NCI-H69 (cell line): ENCODE data around the gene CACNA1C.

Experiments used
- DNase-seq: peaks from one replicate; lab custom pipeline; 2025; lab: John Stamatoyannopoulos, UW

CACNA1C gene

DNA sequence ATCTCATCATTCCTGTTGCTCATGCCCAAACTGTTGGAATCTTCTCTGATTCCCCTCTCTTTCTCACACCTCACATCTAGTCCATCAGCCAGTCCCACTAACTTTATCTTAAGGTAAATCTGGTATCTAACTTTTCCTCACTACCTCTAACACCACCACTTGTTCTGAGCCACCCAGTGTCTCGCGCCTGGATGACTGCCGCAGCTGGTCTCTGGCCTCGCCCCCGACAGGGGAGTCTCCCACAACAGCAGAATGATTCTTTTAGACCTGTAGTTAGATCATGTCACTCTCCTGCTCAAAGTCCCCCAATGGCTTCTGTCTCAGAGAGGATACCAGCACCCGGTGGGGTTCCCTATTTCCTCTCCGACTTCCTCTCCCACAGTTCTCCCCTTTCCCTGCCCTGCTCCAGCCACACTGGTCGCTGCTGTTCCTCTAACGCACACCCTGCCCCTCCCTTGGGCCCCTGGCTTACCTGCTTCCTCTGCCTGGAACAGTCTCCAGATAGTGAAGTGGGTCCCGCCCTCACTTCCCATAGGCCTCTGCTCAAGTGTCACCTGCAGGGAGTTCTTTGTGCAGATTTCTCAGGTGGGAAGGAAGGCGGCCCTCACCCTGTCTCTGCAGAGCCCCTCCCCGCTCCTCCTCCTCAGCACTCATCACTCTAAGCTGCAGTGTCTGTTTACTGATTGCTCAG lies 403.5 kb downstream of the CACNA1C start:
- DNase-seq = no peak

DNA sequence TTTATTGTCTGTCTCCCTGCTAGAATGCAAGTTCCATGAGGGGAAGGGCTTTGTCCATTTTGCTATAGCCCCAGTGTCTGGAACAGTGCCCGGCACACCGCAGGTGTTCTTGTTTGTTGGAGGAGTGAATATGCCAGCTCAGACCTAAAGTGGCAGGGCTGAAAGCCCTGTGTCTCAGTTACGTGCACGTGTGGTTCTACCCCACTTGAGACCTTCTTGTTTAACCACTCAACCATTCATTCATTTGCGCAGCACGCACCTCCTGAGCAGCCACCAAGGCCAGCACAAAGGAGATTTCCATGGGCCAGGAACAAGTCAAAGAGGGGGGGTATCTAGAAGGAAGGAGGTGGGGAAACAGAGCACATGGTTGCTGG lies 404.0 kb downstream of the CACNA1C start:
- DNase-seq = peak; percentile 71

DNA sequence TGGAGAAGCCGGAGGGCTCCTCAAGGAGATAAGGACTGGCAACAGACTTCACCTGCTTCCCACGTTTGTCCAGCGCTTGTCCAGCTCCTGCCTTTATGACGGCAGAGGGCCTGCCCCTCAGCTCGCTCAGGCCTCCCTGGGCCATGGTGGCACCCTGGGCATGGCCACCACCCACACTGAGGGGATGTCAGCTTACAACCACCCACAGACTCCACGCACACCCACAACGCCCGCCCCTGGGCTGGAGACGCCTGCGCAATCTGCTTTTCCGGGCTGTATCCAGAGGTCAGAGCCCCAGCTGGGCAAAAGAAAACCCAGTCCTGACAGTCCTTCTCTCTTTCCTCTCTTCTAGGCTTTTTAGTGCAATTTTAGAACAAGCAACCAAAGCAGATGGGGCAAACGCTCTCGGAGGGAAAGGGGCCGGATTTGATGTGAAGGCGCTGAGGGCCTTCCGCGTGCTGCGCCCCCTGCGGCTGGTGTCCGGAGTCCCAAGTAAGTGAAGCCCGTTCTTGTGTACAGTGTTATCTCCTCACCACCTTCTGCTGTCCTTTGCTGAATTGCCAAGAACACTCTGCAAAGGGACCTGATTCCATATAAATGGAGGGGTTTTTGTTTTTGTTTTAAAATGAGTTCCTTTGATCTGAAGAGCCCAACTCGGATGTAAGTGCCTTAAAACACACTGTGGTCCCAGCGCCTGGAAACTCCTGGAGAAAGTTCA lies 404.6 kb downstream of the CACNA1C start:
- no peak for DNase-seq

DNA sequence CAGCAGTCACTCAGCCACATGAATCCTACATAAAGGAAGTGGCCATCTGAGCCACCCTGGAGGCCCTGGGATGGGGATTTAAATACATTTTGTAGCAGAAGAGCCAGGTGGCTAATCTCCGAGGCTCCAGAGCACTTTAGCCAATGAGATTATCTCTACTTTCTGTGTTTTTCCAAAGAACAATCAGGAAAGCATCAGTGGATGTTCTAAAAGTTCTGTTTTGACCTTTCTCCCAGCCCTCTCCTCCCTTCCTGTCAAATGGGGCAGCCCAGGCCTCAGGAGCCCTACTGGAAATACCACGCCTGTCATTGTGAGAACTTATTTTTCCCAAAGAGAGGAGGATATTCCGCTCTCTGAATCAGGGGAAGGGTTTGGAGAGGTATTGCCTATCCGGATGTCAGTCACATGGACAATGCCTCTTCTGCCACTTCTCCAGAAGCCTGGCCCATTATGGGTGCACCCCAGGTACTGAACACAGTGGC lies 405.2 kb downstream of the CACNA1C start:
- no peak for DNase-seq

DNA sequence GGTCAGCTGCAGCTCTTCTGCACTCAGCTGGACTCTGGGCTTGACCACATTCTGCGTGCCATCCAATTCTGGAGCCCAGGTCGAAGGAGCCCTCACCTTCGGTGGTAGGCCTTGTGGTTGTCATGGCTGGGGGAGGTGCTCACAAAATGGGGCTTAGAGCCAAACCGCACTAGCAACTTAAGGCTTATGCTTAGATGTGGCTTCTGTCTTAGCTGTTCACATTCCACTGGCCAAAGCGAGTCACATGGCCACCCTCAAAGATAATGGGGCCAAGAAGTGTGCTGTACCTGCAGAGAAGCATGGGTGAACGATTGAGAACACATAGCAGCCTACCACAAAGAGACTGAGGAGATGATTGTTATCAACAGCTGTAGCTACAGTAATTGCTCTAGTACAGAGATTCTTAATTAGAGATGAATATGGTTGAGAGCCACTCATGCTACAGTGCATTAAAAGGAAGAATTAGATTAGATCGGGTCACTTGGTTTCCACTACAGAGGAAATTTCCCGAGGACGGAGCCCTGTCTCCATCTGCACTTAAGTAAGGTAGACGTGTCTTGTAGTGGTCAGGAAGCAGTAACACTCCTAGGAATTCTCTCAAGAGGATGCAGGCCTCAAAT lies 407.4 kb downstream of the CACNA1C start:
- no peak for DNase-seq

DNA sequence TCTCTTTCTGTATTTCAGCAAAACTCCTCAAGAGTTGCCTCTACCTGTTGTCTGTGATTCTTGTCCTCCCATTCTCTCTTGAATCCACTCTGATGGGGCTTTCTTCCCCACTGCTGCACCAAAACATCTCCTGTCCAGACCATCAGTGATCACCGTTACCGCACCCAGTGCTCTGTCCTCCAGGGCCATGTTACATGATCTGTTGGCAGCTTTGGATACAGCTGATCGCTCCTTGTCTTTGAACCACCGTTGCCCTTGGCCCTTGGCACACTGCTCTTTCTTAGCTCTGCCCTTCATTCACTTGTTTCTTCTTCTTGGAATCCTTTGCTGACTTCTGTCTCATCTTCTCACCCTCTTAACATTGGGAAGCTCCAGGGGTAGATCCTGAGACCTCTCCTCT lies 408.3 kb downstream of the CACNA1C start:
- no peak for DNase-seq

DNA sequence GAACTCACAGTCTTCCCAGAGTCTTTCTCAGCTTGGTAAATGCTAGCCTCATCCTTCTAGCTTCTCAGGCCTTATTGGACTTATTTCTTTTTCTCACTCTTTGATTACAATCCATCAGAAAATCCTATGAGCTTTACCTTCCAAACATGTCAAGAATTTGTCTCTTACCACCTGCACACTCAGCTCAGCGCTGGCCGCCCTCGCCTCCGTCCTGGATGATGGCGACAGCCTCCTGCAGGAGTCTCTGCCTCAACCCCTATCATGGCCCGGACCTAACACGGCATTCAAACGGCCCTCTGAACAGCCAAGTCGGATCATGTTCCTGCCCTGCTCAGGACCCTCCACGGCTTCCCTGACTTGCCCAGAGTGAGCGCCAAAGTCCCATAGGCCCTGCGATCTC lies 408.9 kb downstream of the CACNA1C start:
- DNase-seq = no peak

DNA sequence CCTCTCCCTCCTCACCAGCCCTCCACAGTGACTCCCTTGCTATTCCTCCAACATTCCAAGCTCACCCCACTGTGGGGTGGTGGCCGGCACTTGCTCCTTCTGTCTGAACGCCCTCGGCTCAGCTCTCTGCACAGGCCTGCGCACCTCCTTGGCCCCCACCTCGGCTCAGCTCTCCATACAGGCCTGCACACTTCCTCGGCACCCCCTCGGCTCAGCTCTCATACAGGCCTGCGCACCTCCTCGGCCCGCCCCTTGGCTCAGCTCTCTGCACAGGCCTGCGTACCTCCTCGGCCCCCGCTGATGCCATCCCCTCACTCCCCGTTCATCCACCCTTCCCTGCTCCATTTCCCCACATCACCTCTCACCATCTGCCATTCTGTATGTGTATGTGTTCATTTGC lies 409.3 kb downstream of the CACNA1C start:
- DNase-seq = no peak

DNA sequence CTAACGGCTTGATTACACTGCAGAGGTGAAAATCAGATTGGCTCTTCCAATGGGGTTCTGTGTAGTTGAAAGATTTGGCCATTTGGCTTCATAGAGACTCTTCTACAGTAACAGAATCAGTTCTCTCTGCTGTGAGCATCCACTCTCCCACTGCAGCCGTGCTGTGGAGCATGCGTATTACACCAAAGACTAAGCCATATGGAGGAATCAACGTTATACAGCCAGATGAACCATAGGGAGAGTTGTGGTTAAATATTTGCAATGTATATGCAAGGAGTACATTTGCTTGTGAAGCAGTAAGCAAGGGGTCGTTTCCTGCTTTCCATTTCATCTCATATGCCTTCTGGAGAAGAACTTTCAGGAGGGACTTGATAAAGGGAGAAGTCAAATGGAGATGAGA lies 410.9 kb downstream of the CACNA1C start:
- no peak for DNase-seq

DNA sequence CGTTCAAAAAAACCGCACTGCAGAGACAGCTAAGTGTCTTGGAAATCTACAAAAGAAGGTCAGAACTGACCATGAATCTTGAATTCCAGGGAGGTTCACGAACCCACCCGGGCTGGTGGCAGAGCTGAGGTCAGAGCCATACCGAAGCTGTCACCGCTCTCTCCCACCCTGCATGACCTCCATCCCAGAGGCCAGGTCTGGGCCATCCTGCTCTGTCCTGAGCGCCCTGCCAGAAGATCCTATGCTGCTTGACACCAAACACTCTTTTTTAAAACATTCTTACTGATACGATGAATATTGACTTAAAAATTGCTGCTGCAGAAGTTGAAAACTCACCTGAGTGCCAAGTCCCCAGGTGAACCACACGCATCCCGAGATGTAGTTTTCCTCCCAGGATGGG lies 412.9 kb downstream of the CACNA1C start:
- no peak for DNase-seq

DNA sequence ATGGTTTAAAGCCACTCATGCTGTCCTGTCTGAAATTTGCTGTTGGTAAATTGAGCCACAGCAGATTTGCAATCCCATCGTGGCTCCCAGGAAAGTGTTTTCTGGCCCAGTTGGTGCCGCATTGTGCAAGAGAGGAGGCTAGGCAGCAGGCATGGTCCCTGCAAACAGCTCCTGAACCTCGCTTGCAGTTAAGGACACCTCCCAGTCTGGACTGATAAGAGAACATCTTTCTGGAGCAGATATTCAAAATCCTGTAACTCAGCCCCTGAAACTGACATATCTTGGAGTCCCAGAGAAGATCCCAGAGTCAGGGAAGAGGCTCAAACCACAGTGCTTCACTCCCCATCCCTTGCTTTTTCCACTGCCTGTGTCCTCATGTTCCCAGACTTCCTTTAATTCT lies 413.4 kb downstream of the CACNA1C start:
- no peak for DNase-seq

DNA sequence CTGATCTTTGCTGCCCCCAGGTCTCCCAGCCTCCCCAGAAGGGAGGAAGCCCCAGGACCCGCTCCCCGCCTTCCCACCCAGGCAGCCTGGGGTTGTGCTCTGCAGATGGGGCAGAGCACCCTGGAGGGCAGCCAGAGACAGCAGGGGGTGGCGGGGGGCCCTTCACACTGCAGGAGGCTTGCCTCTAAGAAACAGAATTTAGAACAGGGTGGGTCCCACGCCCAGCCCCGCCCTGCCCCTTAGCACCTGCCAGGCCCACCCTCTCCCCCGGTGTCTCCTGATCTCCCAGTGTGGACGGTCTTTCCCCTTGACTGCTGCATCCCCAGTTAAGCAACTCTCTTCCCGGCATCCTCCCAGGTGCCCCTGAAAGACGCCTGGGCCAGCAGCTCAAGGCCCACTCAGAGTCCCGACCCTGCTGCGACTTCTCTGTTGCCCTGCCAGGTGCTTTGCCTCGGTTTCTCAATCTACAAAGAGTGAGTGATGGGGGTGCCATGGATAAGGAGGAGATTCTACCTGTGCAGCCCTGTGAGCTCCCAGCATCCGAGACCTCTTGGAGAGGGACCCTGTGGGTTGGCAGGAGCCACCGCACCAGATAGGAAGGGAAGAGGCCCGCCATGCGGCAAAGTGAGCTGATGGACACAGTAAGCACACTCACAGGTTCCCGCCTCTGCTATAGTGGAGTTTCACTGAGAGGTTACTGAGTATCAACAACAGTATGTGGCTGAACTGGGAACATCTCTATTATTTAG lies 414.8 kb downstream of the CACNA1C start:
- DNase-seq = no peak

DNA sequence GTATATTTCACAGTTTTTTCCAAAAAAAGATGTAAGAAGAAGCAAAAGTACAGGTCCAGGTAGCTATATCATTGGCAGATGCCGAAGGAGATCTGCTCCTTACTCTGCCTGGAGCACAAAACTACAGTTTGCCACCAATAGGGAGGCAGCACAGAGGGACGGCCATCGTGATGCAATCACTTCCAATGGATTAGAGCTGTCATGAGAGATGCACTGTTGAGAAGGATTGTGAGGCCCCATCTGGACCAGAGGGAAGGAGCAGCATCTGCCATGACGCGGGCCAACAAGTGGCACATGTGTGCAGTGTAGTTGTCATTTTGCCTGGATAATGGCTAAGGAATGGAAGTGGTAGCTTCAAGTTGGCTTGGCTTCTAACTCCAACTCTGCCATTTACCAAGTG lies 423.2 kb downstream of the CACNA1C start:
- DNase-seq = no peak

DNA sequence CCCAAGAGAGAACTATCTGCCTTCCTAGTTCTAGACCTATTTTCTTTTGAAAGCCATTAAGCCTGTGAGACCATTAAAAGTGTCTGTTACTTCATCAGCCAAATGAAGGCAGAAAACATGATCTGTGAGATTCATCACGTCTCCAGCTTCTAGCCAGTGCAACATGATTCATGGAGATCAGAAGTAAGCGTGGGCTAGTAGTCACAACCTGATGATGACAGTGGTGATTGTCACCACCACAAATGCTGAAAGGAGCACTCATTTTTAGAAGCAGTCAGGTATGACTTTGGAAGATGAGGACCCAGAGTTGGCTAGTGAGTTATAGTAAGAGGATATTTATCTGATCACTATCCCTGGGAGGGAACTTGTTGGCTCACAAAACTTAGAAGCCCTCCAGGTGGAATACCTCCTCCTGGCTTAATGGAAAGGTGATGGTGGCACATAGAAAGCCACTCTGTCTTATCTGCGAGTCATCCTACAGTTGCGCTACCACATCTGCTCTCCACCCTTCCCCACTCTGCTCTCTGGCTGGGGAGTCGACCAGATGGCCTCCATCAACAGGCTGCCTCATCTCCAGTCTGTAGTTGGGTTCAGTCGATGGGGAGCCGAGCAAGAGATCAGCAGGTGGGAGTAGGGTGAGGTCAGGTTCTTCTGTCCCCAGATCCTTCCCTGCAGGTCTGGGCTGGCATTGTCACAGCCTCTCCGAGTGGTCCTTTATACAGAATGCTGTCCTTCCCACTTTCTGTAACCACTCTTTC lies 424.4 kb downstream of the CACNA1C start:
- no peak for DNase-seq

DNA sequence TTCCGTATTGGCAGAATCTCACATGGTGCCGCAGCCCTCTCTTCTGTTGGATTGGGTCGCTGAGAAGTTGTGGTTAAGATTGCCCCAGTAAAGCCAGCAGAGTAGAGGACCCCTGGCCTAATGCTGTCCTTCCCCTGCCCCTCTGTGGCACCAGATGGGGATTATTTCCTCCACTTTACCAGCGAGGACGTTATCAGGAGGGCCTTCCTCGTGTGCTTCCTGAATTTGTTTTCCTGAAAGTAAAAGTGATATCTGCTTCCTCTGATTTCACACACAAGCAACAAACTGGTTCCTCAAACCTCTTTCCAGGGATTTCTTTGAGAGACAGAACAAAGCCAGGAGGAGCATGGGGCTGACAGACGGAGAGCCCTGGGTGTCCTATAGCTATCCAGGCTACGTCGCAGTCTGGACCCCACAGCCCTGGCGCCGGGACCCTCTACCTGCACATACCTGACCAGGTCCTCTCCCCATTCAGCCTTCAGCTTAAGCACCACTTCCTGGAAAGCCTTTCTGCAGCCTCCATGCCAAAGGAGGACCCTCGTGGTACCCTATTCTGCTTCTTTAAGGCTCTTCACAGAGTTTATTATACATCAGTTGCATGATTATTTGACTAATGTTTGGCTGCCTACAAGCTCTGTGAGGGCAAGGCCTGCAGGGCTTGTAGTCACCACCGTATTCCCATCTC lies 427.2 kb downstream of the CACNA1C start:
- DNase-seq = no peak

DNA sequence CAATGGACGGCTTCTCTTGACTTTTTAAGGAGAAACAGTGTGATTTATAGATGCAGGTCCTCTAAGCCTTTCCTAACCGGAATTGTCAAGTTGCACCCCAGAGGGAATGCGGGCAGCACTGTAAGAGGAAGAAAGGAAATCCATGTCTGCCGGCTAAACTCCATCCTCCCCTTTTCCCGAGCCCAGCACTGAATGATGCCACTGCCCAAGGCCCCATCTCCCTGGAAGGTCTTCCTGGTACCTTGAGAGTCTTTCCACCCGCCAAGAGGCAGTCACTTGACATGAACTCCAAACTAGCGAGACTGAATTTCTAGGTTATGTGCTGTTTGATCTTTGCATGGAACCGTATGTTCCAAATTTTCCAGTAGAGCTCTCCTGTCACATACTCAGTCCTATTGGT lies 428.6 kb downstream of the CACNA1C start:
- DNase-seq = no peak

DNA sequence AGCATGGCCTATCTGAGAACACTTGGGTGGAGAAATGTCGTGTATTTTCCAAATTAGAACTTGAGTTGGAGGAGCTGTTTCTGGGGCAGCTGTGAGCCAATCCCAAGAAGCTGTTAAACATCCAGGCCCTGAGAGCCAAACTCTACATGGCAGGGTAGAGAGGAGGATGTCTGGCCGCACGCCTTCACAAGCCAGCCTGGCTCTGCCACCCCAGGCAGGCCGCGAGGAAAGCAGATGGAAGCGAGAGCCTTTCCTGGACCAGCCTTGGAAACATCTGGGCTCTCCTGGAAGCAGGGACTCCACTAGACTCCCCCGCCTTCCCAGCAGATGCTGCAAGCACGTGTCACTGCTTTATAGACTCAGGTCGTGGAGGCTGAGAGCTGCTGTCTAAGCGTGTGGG lies 429.2 kb downstream of the CACNA1C start:
- peak; percentile 61 for DNase-seq

DNA sequence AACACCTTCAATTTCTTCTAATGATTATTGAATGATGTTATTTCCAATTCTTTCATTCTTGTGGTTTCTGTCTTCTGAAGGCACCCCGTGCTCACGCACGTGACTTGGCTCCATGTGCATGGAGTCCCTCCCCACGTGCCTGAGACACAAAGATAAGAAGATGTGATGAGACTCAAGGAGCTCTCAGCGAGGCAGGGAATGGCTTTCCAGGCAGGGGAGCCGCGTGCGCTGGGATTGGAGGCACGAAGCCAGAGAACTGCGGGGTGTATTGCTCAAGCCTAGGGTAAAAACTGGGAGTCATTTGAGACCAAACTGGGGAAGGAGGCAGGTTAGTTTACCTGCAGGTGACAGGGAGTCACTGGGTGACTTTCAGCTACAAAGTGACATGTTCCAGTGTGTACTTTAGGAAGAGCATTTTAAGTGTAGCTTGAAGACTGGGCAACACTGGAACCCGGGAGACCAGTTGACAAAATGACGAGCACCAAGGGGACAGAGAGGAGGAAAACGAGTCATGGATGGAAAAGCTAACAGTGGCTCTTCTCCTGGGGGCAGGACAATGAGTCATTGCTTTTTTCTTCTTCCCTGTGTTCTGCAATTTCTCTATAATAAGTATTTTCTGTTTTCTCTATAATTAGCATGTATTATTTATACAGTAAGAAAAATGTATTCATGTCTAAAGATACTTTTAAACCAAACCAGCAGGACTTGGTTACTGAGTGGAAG lies 430.3 kb downstream of the CACNA1C start:
- DNase-seq = peak; percentile 29

DNA sequence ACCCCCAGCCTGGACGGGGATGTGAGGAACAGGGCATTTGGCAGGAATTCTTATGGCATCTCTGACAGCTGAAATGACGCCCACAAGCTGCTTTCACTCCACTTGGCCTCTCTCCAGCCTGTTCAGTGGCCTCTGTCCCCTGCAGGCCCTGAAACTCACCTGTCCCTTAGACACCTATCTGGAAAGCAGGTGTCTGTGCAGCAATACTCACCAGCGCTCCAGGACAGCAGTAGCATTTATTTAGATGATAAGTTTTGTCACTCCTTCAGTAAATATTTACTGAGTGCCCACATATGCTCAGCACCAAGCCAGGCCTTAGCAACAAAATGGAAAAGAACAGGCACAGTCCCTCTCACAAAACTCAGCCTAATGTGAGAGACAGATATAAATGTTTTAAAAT lies 430.9 kb downstream of the CACNA1C start:
- DNase-seq = peak; percentile 43

DNA sequence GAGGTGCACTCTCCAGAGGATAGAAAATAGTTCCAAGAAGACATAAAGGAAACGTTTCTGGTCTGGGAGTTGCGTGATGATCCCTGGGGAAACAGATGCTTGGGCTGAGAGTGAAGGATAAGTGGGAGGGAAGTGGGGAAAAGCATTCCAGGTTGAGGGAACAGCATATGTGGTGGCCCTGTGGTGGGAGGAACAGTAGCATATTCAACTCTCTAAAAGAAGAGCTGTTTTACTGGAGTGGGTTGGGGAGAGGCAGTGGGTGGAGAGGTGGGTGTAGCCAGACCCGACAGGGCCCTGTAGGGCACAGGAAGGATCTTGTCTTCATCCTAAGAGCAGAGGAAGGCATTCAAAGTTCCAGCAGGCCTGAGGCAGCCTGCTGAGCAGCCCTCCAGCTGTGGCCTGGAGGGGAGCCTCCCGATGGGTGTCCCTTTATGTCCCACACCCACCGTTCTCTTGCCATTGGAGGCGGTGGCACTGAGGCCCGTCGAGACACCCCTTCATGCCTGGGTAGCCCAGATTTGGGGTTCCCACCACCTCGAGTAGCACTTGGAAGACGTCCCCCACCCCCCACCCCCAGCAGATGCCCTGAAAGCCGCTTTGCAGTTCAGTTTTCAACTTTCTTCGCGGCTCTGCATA lies 431.5 kb downstream of the CACNA1C start:
- DNase-seq = no peak
